Right lobe of liver (tissue), 6 donors: ENCODE results near the gene SFI1. TPM values are rescaled to one million over a fixed set of nuclear protein-coding genes. Genes with fewer than 3 reads are reported as not detected.

Experiments used
- ATAC-seq, 4 donors: fragments of 200-7000 bp; cut with Tn5 transposase; one replicate each; pipeline ENCODE4 v1.9.1; 2020; ENCODE audit warnings: mild to moderate bottlenecking in 4 of 4, moderate library complexity in 4 of 4
- DNase-seq, 3 donors: peaks; one replicate each; pipeline ENCODE4 v3.0.0-alpha.2; 2020
- H3K27ac ChIP-seq, 3 donors: fragments of 200-600 bp; one replicate each; pipeline ENCODE4 v1.8.0; 2022
- H3K27me3 ChIP-seq, 2 donors: fragments of 200-600 bp; one replicate each; pipeline ENCODE4 v1.8.0; 2022
- H3K36me3 ChIP-seq, 4 donors: fragments of 200-600 bp; sonication (generic) in 1 of 4; one replicate each; pipeline versions ENCODE4 v1.5.1 to v1.8.0; 2017 to 2022; ENCODE audit warnings: control low read depth in 1 of 4
- H3K4me1 ChIP-seq, 4 donors: fragments of 200-600 bp; sonication (generic) in 1 of 4; one replicate each; pipeline versions ENCODE4 v1.5.1 to v1.8.0; 2017 to 2022; ENCODE audit warnings: control low read depth in 1 of 4
- H3K4me3 ChIP-seq, 3 donors: fragments of 200-600 bp; one replicate each; pipeline ENCODE4 v1.8.0; 2022
- H3K9me3 ChIP-seq, 4 donors: fragments of 200-600 bp; sonication (generic) in 1 of 4; one replicate each; pipeline versions ENCODE4 v1.5.1 to v1.8.0; 2017 to 2022; ENCODE audit warnings: control low read depth in 1 of 4
- CTCF ChIP-seq, 4 donors: fragments of 200-600 bp in 3 of 4; fragments of 450-650 bp in 1 of 4; IDR thresholded peaks; one replicate each; pipeline versions ENCODE4 v1.5.1 to v1.8.0; 2016 to 2022; ENCODE audit warnings: antibody characterized with exemption in 4 of 4, mild to moderate bottlenecking in 2 of 4
- POLR2A ChIP-seq: fragments of 450-650 bp; IDR thresholded peaks from one replicate; pipeline ENCODE4 v1.6.1; 2017; ENCODE audit warnings: antibody characterized with exemption, mild to moderate bottlenecking
- WGBS: methylation state at CpG from one replicate; pipeline ENCODE4 v1.1.6; 2018; ENCODE audit warnings: low coverage, low lambda C conversion rate; ENCODE audit not compliant: insufficient coverage; ENCODE audit errors: missing lambda C conversion rate; 5-methylcytosine and 5-hydroxymethylcytosine counted together
- intact Hi-C, 2 donors: fragments of 100-400 bp; cut with DNase I; formaldehyde crosslinking; loops; one replicate each; pipeline versions ENCODE4 v1.11.2 to v1.14.1; 2022
- total RNA-seq, 6 experiments: library from RNA; depleted of rRNA in 2 of 6; stranded (reverse); fragments of >200 nt in 2 of 6; fragmentation: NEBNext Ultra II Directional in 3 of 6; extraction: Animal tissue kit (Norgen Biotek cat#: 25700) in 3 of 6; gene quantifications; one replicate each; pipeline versions ENCODE4 v1.1.0 to v1.2.4, GENCODE V29; 2016 to 2023
- donor health status: DM: no; HTN: yes; CAD: no.
- donor health status: DM: no; HTN: no; CAD: no.
- donor health status: DM: no; HTN: no; CAD: no.
- donor health status: DM: no; HTN: yes; CAD: no.
- donor health status: DM: no; HTN: yes; CAD: no.

SFI1 gene
- total RNA-seq, 6 experiments from 2014 or later: 7.0 to 14.0 (median 8.7) TPM

GRCh38 chr22:31604746-31605705, 108.7 kb downstream of the SFI1 start:
- DNase-seq: no peak
- WGBS: 94% methylated on average over 7 of the region's 17 CpGs
- Histone ChIP-seq H3K27me3 (no peaks in the 10 kb centered on the region), H3K27ac (no peak overlapping the region), H3K4me3 (no peak overlapping the region), H3K9me3 (no peaks in the 10 kb centered on the region), H3K4me1 (no peaks in the 10 kb centered on the region), H3K36me3 (no peaks in the 10 kb centered on the region)
- peak in 1 of 4 donors; percentile 22 for ATAC-seq
- TF ChIP-seq CTCF (IDR thresholded peaks at IDR 0.05) (no peak), POLR2A (no peak)
- intact Hi-C loops: no loop called here

DNA sequence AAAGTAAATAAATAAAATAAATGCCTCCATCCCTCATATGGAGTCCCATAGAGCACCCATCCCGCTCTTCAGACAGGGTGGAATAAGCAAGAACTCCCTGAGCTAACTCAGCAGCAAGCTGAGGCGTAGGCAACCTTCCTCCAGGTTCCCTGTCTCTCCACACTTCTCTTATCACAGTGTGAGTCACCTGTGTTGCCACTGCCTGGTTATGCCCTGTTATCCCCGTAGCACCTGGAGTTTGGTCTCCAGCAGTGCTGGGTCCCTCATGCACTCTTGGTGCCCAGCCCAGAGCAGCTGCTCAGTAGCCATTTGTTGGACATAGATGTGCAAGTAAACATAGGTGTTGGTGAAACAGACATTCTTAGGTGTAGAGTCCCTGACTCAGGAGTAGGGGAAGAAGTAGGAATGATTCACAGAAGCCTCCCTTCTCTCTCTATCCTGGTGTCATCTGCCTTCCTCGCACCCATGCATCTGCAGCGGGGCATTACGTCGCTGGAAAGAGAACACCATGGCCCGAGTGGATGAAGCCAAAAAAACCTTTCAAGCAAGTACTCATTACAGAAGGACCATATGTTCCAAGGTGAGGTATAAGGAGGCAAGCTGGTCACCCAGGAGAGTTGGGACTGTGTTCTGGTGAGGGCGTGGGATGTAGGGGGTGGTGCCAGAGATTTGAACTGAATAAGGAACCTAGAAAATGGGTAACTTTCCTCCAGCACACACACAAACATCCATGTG, 109.7 kb downstream of the SFI1 start:
- no peak overlapping the region for H3K27ac ChIP-seq
- no peaks in the 10 kb centered on the region for H3K9me3 ChIP-seq
- no peaks in the 10 kb centered on the region for H3K27me3 ChIP-seq
- H3K36me3 ChIP-seq: no peaks in the 10 kb centered on the region
- intact Hi-C loops: no loop called here
- H3K4me3 ChIP-seq: no peak overlapping the region
- ATAC-seq: no peak
- H3K4me1 ChIP-seq: no peaks in the 10 kb centered on the region
- no peak for DNase-seq
- TF ChIP-seq CTCF (IDR thresholded peaks at IDR 0.05) (no peak), POLR2A (no peak)
- WGBS: 93% methylated on average over 6 of the region's 9 CpGs

- H3K27me3 ChIP-seq: no peaks in the 10 kb centered on the region
- H3K4me3 ChIP-seq: no peak overlapping the region
- 100% methylated on average over 2 of the region's 7 CpGs for WGBS
- H3K9me3 ChIP-seq: no peaks in the 10 kb centered on the region
- H3K36me3 ChIP-seq: no peaks in the 10 kb centered on the region
- H3K27ac ChIP-seq: no peak overlapping the region
- ATAC-seq: no peak
- no peak for DNase-seq
- H3K4me1 ChIP-seq: no peaks in the 10 kb centered on the region
- intact Hi-C loops: no loop called here
- no peak for TF ChIP-seq POLR2A
- no peak for TF ChIP-seq CTCF (IDR thresholded peaks at IDR 0.05)
Observed at GRCh38 chr22:31607696-31608095, 111.4 kb downstream of the SFI1 start.

GRCh38 chr22:31609716-31610115, 113.4 kb downstream of the SFI1 start:
- WGBS: 94% methylated on average over 3 of the region's 10 CpGs
- H3K36me3 ChIP-seq: no peaks in the 10 kb centered on the region
- intact Hi-C loops: no loop called here
- TF ChIP-seq POLR2A (no peak), CTCF (IDR thresholded peaks at IDR 0.05) (no peak)
- H3K9me3 ChIP-seq: no peaks in the 10 kb centered on the region
- H3K27me3 ChIP-seq: no peaks in the 10 kb centered on the region
- DNase-seq: no peak
- ATAC-seq: no peak
- no peak overlapping the region for H3K27ac ChIP-seq
- no peaks in the 10 kb centered on the region for H3K4me1 ChIP-seq
- no peak overlapping the region for H3K4me3 ChIP-seq
